ENCODE measurements around the gene MUC5B. TPM values are rescaled to one million over a fixed set of nuclear protein-coding genes. Genes with fewer than 3 reads are reported as not detected.
"Not testable (repeated sequence)": the region's sequence is repeated elsewhere in the genome, so short reads cannot be mapped to it uniquely, and the experiment has no call there.

Gene MUC5B, protein sequence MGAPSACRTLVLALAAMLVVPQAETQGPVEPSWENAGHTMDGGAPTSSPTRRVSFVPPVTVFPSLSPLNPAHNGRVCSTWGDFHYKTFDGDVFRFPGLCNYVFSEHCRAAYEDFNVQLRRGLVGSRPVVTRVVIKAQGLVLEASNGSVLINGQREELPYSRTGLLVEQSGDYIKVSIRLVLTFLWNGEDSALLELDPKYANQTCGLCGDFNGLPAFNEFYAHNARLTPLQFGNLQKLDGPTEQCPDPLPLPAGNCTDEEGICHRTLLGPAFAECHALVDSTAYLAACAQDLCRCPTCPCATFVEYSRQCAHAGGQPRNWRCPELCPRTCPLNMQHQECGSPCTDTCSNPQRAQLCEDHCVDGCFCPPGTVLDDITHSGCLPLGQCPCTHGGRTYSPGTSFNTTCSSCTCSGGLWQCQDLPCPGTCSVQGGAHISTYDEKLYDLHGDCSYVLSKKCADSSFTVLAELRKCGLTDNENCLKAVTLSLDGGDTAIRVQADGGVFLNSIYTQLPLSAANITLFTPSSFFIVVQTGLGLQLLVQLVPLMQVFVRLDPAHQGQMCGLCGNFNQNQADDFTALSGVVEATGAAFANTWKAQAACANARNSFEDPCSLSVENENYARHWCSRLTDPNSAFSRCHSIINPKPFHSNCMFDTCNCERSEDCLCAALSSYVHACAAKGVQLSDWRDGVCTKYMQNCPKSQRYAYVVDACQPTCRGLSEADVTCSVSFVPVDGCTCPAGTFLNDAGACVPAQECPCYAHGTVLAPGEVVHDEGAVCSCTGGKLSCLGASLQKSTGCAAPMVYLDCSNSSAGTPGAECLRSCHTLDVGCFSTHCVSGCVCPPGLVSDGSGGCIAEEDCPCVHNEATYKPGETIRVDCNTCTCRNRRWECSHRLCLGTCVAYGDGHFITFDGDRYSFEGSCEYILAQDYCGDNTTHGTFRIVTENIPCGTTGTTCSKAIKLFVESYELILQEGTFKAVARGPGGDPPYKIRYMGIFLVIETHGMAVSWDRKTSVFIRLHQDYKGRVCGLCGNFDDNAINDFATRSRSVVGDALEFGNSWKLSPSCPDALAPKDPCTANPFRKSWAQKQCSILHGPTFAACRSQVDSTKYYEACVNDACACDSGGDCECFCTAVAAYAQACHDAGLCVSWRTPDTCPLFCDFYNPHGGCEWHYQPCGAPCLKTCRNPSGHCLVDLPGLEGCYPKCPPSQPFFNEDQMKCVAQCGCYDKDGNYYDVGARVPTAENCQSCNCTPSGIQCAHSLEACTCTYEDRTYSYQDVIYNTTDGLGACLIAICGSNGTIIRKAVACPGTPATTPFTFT (N-terminal part only)
- total RNA-seq = not detected
- polyA plus RNA-seq (2013, experiment 1 of 2) = 0.01 TPM
- 0.04 TPM for polyA plus RNA-seq (2013, experiment 2 of 2)
- total RNA-seq = 0 to 0.40 (median 0) reads per million in 172 experiments

DNA sequence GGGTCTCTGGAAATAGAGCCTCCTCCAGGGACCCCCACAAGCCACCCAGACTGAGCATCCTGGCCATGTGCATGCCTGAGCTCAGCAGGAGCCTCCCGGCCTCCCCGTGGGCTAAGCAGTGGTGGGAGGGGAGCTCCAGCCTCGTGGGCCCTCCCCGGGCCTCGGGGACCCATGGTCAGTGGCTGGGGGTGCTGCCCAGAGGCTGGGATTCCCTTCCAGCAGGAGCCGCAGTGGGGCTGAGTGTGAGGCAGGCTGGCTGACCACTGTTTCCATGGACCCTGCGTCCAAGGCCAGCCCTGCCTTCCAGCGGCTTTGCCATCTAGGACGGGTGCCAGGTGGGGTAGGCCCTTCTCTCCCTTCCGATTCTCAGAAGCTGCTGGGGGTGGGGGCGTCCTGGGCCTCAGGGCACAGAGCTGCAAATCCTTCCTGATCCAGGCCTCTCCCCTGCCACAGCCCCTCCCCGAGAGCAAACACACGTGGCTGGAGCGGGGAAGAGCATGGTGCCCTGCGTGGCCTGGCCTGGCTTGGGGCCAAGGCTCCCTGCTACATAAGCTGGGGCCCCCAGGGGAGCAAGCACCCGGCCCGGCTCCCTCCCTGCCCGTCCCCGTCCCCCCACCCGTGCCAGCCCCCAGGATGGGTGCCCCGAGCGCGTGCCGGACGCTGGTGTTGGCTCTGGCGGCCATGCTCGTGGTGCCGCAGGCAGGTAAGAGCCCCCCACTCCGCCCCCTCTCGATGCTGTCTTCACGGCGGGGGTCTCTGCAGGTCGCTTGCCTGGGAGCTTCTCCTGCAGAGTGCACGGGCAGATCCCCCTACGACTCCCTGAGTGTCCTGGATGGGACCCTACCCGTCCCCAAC is at the start of gene MUC5B:
Gene MUC5B, plus strand, starts transcription at position 576 of the 855 bp plus-strand sequence. Its CDS starts 58 bp downstream, at position 634.
- Histone ChIP-seq H3K4me3 (ENCODE audit: low read length) (no peak within 1 kb of the TSS), H3K27ac (ENCODE audit: low read depth in 1 of 2, low read length in 2 of 2) (no peak within 1 kb of the TSS), H3K4me1 (ENCODE audit: insufficient read depth, low read length) (no peaks in the 10 kb centered on the region), H3K27me3 (ENCODE audit: control insufficient read depth in 1 of 2, insufficient read depth in 2 of 2, low read length in 2 of 2) (peaks cover 5 to 8% of the 10 kb centered on the region in 2 experiments), H3K36me3 (ENCODE audit: insufficient read depth, low read length) (no peaks in the 10 kb centered on the region), H3K9me3 (ENCODE audit: control insufficient read depth in 1 of 2, insufficient read depth in 1 of 2, low read length in 2 of 2) (no peaks in the 10 kb centered on the region)
- no peaks in the 10 kb centered on the region for H3K4me1 Mint-ChIP-seq (ENCODE audit: low read depth)
- H3K27me3 Mint-ChIP-seq = peaks cover 9% of the 10 kb centered on the region
- TF ChIP-seq, protein P1, sequence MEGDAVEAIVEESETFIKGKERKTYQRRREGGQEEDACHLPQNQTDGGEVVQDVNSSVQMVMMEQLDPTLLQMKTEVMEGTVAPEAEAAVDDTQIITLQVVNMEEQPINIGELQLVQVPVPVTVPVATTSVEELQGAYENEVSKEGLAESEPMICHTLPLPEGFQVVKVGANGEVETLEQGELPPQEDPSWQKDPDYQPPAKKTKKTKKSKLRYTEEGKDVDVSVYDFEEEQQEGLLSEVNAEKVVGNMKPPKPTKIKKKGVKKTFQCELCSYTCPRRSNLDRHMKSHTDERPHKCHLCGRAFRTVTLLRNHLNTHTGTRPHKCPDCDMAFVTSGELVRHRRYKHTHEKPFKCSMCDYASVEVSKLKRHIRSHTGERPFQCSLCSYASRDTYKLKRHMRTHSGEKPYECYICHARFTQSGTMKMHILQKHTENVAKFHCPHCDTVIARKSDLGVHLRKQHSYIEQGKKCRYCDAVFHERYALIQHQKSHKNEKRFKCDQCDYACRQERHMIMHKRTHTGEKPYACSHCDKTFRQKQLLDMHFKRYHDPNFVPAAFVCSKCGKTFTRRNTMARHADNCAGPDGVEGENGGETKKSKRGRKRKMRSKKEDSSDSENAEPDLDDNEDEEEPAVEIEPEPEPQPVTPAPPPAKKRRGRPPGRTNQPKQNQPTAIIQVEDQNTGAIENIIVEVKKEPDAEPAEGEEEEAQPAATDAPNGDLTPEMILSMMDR (IDR thresholded peaks at IDR 0.05) = no peak
- H3K4me3 Mint-ChIP-seq = no peak within 1 kb of the TSS
- ChIA-PET CTCF (no interaction called here), POLR2A (no interaction called here)
- H3K9me3 Mint-ChIP-seq = no peaks in the 10 kb centered on the region
- H3K27ac Mint-ChIP-seq = no peak within 1 kb of the TSS
- H3K36me3 Mint-ChIP-seq (ENCODE audit: low read depth) = no peaks in the 10 kb centered on the region
- intact Hi-C loops (cut with DNase I, micrococcal nuclease) = no loop called here
- ATAC-seq (ENCODE audit: poor library complexity) (no peak), DNase-seq (peak in 1 of 14 experiments; percentile 5)

DNA sequence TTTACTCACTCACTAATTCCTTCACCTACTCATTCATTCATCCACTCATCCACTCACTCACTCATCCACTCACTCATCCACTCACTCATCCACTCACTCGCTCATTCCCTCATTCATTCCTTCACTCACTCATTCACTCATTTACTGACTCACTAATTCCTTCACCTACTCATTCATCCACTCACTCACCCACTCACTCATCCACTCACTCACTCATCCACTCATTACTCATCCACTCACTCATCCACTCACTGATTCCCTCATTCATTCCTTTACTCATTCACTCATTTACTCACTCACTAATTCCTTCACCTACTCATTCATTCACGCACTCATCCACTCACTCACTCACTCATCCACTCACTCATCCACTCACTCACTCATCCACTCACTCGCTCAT is 49.5 kb upstream of the MUC5B start:
- CTCF ChIA-PET; H3K27ac Mint-ChIP-seq; H3K27me3 Mint-ChIP-seq; H3K4me3 Mint-ChIP-seq; H3K27me3 ChIP-seq (ENCODE audit: control insufficient read depth in 1 of 2, insufficient read depth in 2 of 2, low read length in 2 of 2); H3K4me3 ChIP-seq (ENCODE audit: low read length); POLR2A ChIA-PET; intact Hi-C loops (cut with DNase I, micrococcal nuclease); H3K4me1 ChIP-seq (ENCODE audit: insufficient read depth, low read length); H3K36me3 ChIP-seq (ENCODE audit: insufficient read depth, low read length); ATAC-seq (ENCODE audit: poor library complexity); DNase-seq; H3K9me3 Mint-ChIP-seq; H3K27ac ChIP-seq (ENCODE audit: low read depth in 1 of 2, low read length in 2 of 2); H3K4me1 Mint-ChIP-seq (ENCODE audit: low read depth); H3K36me3 Mint-ChIP-seq (ENCODE audit: low read depth): not testable (repeated sequence)
- H3K9me3 ChIP-seq (ENCODE audit: control insufficient read depth in 1 of 2, insufficient read depth in 1 of 2, low read length in 2 of 2) = peaks cover 0 to 56% of the 10 kb centered on the region in 2 experiments

All from CD4-positive, alpha-beta T cell (primary cell).